SK-N-SH (cell line): ENCODE results near the gene MRGPRX1.

ENCODE experiments used
- CTCF ChIP-seq: fragments of 200-600 bp; sonication (generic); IDR thresholded peaks from 2 replicates; pipeline ENCODE4 v1.6.1; 2017; ENCODE audit warnings: antibody characterized with exemption, mild to moderate bottlenecking, moderate library complexity
- EP300 ChIP-seq, 2 experiments: IDR thresholded peaks; 2 replicates each; pipeline versions ENCODE4 v1.4.0 to v1.6.1; 2012; ENCODE audit warnings: borderline replicate concordance in 1 of 2, low read depth in 1 of 2, low read length in 1 of 2
- EZH2phosphoT487 ChIP-seq: fragments of 200-600 bp; sonication (generic); IDR thresholded peaks from 2 replicates; pipeline ENCODE4 v1.6.1; 2017; ENCODE audit warnings: low read depth, mixed run types, mild to moderate bottlenecking, antibody characterized with exemption, moderate library complexity, borderline replicate concordance
- FOXM1 ChIP-seq: IDR thresholded peaks from 2 replicates; pipeline ENCODE4 v1.4.0; 2012; ENCODE audit warnings: low read depth, mild to moderate bottlenecking
- GABPA ChIP-seq: IDR thresholded peaks from 2 replicates; pipeline ENCODE4 v1.4.0; 2012; ENCODE audit warnings: low read depth, mild to moderate bottlenecking
- MAX ChIP-seq: IDR thresholded peaks from 2 replicates; pipeline ENCODE4 v1.4.0; 2012; ENCODE audit warnings: low read depth
- MXI1 ChIP-seq: IDR thresholded peaks from 2 replicates; pipeline ENCODE4 v1.6.1; 2012; ENCODE audit warnings: mild to moderate bottlenecking, low read depth, low read length, improper control_type of control experiment
- POLR2AphosphoS5 ChIP-seq: IDR thresholded peaks from 2 replicates; pipeline ENCODE4 v1.6.1; 2012; ENCODE audit warnings: low read depth, low read length
- RAD21 ChIP-seq: IDR thresholded peaks from 2 replicates; pipeline ENCODE4 v1.6.1; 2012; ENCODE audit warnings: mild to moderate bottlenecking, low read length
- RCOR1 ChIP-seq: fragments of 150-350 bp; IDR thresholded peaks from 2 replicates; pipeline ENCODE4 v1.6.1; 2017; ENCODE audit warnings: antibody characterized with exemption, low read length
- REST ChIP-seq: IDR thresholded peaks from 2 replicates; pipeline ENCODE4 v1.6.1; 2012; ENCODE audit warnings: mild to moderate bottlenecking, low read depth, low read length, moderate library complexity
- YY1 ChIP-seq: IDR thresholded peaks from 2 replicates; pipeline ENCODE4 v1.4.0; 2012; ENCODE audit warnings: low read depth, mild to moderate bottlenecking
- TF ChIP-seq, protein P1 (sequence below): fragments of 150-350 bp; IDR thresholded peaks from 2 replicates; pipeline ENCODE4 v1.6.1; 2017; ENCODE audit warnings: antibody characterized with exemption, low read length, low read depth, borderline replicate concordance

- TF ChIP-seq CTCF (no peak), EZH2phosphoT487 (no peak), RAD21 (no peak), REST (no peak), FOXM1 (no peak), YY1 (no peak), MXI1 (no peak), EP300 (IDR thresholded peaks at IDR 0.05; ENCODE audit: borderline replicate concordance in 1 of 2, low read depth in 1 of 2, low read length in 1 of 2) (no peak), MAX (no peak), POLR2AphosphoS5 (no peak), GABPA (no peak), RCOR1 (no peak)
- TF ChIP-seq, protein P1, sequence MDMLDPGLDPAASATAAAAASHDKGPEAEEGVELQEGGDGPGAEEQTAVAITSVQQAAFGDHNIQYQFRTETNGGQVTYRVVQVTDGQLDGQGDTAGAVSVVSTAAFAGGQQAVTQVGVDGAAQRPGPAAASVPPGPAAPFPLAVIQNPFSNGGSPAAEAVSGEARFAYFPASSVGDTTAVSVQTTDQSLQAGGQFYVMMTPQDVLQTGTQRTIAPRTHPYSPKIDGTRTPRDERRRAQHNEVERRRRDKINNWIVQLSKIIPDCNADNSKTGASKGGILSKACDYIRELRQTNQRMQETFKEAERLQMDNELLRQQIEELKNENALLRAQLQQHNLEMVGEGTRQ, result no peak
Measured at GRCh38 chr11:18939314-18939713, at the start of gene MRGPRX1.
